Activated T-helper 1 cell treated with anti-CD3 and anti-CD28 coated beads, Interleukin-2, amount 50 U/mL, for 16 hours (primary cell): ENCODE measurements around the gene CNIH3.

Experiments used
- DNase-seq, 2 donors: peaks; one replicate each; pipeline ENCODE4 v3.0.0-alpha.2; 2020; ENCODE audit warnings: low read depth in 1 of 2, low spot score in 1 of 2

The CNIH3 gene

DNA sequence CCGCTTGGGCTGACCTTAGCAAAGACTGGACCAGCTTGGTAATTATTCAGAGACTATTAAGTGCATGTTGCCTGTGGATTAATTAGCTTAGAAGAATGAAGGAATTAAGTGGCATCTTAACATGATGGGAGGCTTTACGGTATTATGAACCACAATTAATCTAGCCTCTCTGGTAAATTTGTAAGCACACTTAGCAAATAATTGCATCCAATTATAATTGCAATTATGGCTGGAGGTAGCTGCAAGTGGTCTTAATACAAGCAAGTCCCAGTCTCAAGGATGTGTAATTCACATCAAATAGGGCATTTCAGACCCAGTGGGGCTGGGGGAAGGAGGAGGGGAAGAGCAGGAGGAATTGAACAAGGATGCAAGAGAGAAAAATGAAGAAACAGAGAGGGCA is 151.6 kb downstream of the CNIH3 start:
- no peak for DNase-seq

DNA sequence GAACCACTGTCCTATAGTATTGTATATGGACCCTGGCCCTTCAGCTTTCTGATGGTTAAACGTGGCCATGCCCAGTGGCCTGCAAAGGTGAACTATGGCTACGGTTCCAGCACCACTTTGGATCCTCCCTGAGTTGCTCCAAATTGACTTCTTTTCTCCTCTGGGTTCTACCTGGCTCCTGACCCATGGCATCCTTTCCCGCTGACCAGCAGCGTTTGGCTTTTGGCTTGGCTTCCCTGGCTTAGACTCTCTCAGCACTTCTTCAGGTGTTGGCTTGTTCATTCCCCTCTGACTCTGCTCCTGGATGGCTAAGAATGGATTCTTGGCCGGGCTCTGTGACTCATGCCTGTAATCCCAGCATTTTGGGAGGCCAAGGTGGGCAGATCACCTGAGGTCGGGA is 152.9 kb downstream of the CNIH3 start:
- DNase-seq = no peak

DNA sequence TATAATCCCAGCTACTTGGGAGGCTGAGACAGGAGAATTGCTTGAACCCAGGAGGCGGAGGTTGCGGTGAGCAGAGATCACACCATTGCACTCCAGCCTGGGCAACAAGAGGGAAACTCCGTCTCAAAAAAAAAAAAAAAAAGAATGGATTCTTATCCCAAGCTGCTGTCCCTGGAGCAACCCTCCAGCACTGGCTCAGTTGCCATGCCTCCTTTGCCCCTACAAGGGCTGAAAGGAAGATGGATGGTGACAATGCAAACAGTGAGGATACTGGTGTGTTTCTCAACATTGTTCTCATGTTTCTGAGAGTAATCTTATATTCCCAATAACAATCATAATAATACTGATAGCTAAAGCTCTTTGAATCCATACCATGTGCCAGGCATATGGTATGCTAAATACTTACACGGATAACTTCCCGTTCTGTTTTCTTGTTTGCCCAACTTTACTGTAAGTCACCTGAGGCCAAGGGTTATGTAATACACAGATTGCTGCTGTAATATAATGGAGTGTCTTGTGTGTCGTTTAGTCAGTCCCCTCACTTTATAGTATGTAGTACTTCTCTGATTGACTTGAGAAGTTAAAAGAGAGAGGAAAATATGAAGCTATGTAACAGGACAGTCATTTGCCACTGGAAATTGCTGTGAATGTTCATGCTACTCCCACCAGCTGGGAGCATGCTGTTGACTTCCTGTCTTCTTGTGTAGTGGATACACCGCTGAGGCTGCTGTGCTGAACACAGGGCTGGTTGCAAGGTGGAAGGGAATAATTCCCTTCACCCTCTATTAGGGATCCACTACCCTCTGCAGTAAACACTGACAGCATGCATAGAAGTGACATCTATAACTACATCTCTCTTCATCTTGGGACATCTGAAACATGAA is 153.6 kb downstream of the CNIH3 start:
- DNase-seq = no peak

DNA sequence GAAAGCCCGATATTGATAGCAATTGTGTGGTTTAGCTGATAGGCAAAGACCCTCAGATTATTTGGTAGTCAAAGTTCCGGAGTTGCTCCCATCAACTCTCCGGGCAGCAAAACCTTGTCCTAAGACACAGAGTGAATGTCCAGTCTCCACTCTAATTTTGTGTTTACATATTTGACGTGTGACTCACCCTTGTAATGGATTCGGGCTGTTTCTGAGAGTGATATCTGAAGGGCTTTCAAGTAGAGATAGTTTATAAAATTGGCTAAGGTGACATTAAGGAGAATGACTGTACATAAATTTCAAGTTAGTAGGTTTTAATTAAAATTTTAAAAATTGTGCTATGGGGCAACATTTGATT is 154.2 kb downstream of the CNIH3 start:
- no peak for DNase-seq

DNA sequence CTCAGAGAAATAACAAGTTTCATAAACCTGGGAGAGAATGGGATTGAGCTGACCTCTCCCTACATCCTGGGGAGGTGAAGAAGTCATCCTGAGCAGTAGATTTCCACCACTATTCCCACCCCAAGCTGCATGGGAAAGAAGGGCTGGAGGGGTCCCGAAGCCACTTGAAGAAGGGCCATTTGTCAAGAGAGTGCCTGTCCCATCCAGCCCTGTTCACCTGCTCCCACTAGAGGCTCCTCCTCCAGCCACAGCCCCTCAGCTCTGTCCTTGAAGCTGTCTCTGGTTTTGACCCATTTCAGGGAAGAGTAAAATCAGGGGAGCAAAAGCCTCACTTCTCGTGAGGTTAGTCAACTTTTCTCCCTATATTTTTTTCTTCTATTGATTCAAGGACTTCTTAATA is 157.5 kb downstream of the CNIH3 start:
- no peak for DNase-seq

DNA sequence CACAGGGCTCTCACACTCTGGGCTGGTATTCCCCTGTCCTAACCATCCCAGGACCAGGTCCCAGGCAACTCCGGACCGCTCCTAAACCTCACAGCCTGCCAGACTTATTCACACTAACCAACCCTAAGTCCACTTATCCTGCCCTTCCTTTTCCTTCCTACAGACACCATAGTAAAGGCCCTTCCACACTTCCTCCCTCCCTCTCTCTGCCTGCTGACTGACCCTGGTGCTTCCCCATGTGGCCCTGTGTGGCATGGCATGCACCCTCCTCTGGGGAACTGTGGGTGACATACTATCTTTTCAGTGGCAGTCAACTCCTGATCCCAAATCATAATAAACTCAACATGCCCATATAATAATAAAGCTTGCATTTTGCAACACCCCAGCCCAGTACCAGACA is 158.3 kb downstream of the CNIH3 start:
- no peak for DNase-seq

DNA sequence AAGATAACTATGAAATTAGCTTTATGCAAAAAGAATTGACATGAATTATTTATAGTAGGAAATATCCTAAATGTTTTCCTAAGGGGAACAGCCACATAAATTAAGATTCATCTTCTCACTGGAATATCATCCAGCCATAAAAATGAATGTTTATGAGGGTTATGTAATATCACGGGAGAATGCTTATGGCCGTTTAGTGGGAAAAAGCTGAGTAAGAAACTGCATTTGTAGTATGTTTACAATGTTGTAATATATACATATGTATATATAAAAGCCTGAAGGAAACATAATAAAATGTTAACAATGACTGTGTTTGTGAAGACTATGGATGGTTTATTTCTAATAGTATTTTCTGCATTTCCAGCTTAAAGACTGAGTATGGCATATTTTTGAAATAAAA is 161.1 kb downstream of the CNIH3 start:
- no peak for DNase-seq

DNA sequence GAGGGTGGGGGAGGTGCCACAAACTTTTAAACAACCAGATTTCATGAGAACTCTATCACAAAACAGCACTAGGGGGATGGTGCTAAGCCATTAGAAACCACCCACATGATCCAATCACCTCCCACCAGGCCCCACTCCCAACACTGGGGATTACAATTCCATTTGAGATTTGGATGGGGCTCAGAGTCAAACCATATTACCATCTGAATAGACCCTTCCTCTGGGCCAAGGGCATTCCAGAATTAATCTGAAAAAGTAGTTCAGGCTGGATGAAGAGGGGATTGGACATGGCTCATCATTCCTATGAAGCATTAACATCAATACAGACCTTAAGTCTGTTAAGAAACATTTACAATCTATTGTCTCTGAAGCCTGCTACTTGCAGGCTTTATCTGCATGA is 163.4 kb downstream of the CNIH3 start:
- DNase-seq = no peak

DNA sequence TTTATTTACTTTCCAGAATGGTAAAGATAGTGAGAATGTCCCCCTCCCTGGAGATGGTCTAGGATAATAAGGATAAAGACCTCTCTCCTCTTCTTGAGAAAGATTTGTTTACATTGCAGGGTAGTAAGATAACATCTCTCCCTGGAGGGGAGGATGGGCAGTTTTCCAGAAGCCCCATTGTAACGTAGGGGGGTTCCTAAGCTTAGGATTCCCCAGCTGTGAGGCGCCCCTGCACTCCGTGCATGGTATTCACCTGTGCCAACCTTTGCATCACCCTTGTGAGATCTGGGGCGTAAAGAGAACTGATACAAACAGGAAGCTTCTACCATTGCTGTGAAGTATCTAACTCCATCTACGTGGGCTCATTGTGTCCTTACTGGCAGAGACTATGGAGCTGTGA is 164.6 kb downstream of the CNIH3 start:
- DNase-seq = no peak

DNA sequence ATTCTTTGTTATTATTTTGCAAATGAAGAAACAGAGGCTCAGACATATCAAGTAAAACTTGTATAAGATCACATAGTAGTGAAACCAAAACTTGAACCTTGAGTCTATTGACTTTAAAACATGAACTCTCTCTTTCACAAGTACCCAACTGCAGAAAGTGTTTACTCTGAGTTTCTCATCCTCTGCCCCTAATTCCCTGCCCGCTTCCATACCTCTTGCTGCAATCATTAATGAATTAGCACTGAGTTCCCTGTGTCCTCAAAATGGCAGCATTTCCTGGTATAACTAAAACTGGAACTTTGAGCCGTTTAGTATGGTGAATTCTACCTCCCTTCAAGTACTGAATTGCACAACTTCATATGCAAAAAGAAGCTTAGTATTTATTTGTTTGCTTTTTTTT is 165.7 kb downstream of the CNIH3 start:
- DNase-seq = no peak

DNA sequence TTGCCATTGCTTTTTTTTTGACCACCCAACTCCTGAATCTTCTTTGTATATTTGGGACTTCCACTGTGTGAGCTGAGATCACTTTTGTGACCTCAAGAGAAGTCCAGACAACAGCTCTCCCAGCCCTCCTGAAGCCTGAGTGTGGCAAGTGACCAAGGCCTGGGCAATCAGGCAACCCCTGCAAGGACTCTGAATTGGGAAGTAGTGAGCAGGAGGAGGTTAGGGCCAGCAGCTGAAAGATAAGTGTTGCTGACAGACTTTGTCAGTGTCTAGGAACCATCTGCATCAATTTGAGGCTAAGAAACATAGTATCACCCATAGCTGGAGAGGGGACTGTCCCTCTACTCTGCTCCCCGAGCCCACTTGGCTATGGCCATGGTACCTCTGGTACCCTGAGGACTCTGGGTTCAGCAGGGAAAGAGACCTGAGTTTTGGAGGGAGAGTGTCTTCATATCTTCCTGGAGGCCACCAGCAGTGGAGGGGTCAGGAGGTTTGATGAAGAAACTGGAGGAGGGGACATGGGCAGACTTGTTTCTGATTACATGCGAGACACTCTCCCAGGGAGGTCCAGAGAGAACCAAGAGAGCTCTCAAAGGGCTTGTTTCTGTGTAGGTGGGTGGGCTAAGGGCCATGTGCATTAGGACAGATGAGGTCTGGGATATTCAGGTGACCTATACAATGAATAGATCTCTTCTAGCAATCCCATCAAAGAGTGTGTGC is 166.3 kb downstream of the CNIH3 start:
- DNase-seq = no peak

DNA sequence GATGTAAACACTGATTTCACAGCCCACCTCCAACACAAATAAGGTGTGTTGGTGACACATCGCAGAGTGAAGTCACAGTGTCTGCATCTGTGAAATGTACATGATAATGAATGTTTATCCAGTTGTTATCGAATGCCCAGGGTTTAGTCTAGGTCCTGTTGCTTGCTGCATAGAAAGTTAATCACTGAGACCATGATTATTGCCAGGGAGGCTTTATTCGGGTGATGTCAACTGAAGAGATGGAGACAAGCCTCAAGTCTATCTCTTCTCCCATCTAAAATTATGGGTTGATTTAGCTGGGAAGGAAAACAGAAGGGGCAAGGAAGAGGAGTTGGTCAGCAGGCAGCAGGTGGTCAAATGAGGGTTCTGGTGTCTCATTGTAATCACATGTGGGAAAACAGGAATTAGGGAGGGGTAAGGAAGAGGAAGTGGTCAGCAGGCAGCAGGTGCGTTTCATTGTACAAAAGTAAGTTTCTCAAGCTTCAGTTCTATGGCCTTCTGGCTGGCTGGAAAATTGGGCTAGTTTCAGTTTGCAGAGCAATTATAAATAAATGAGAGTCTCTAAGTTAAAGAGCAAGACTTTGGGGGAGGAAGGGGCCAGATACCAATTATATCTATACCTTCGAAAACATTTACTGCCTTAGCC is 167.0 kb downstream of the CNIH3 start:
- DNase-seq = no peak

DNA sequence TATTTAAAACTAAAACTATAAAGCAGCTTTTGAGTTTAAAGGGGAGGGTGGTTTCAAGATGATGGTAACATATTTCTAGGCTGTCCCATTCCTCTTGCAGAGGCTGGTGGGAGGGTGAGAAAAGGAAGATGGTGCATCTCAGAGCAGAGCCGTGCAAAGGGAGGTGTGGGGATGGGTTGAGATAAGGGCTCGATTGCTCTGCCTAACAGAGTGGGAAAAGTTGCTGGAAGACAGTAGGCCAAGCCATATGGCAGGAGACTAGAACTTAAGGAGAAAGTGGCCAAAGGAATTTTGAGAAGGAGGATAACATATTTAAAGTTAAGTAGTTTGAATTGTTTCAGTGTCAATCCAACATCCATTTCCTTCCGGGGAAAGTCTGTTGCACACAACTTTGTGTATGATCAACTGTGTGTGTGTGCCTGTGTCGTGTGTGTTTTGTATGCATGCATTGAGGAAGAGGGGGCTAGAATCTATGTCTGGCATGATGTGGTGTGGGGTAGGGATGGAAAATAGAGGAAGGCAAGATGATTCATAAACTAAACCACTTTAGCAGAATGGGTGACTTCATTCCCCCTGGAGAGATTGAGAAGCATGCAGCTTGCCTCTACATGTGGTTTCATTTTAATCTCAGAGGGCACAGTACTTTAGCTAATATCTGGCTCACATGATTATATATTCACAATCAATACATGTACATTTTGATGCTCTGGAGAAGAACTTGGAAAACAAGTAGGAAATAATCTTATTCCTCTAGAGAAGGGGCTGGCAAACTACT is 168.3 kb downstream of the CNIH3 start:
- DNase-seq = no peak

DNA sequence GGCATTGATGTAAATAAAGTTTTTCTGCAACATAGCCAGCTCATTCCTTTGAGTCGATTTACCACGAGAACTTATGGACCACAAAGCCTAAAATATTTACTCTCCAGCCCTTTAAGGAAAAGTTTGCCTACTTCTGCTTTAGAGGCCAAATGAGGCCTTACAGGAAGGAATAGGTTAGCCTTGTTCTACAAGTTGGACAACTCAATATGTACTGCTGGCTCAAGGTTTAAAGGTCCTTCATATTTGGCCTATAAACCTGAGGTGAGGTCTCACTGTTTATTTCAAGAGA is 168.9 kb downstream of the CNIH3 start:
- no peak for DNase-seq

DNA sequence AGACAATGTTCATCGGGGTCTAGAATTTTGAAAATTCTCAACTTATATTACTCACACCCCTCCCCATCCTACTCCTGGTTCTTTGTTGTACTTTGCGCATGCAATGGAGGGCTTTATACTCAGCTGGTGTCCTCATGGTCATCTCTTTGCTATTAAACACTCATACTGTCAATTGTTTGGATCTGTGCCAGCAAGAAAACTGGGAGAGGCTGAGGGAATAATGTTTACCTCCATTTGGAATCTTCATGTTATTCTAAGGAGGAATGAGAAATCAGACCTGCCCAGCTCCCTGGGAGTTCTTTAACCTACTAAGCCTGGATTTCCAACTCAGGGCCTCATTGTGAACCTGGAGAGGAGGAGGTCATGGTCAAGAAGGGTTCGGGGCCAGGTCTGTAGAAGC is 169.5 kb downstream of the CNIH3 start:
- DNase-seq = no peak

DNA sequence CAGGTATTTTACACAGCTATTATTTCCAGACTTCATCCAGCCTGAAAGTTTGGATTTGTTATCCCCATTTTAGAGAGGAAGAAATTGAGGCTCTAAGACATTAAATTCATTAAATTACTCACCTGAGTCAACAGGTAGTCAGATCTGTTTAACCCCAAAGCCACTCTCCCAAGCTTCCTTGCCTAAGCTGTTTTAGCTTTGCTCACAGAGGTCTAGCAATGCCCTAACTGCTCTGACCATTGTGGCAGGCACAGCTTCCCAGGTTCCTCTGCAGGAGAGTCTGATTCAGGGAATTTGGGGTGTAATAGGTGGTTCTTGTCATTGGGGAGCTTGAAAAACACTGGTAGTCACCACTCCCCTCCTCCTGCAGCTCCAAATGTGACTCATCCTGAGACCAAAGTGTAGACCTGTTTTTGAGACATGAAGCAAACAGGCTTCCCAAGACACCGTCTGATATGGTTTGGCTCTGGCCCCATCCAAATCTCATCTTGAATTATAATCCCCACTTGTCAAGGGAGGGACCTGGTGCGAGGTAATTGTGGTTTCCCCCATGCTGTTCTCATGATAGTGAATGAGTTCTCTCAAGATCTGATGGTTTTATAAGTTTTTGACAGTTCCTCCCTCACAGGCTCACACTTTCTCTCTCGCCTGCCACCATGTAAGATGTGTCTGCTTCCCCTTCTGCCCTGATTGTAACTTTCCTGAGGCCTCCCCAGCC is 170.6 kb downstream of the CNIH3 start:
- DNase-seq = no peak

DNA sequence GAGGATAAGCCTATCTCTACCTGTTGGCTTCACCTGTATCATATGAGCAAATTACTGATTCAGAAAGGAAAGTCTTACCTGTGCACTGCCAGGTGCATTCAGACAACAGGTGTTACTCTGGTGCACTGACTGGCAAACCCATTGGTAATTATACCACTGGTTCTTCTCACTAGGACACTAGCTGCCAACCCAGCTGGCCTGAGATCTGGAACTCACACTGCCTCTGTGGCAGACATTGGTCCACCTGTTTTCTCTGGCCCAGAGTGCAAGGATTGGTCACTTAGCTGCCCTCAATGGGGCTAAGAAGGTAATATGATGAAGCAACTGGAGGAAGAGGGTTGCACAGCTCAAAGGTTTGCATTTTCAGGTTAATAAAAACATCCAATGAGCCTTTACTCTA is 173.2 kb downstream of the CNIH3 start:
- no peak for DNase-seq
